Left lung (tissue), 10 donors: Measurements from ENCODE around the gene PDS5A. TPM values are rescaled to one million over a fixed set of nuclear protein-coding genes. Genes with fewer than 3 reads are reported as not detected.
"Not testable (repeated sequence)": the region's sequence is repeated elsewhere in the genome, so short reads cannot be mapped to it uniquely, and the experiment has no call there.

Experiments
- ATAC-seq: fragments of 200-7000 bp; cut with Tn5 transposase; one replicate; pipeline ENCODE4 v1.9.1; 2020; ENCODE audit warnings: moderate library complexity
- DNase-seq, 4 donors: peaks; one replicate each; pipeline ENCODE4 v3.0.0-alpha.2; 2013 to 2020
- H3K27ac ChIP-seq, 2 donors: fragments of 200-600 bp; sonication (generic) in 1 of 2; one replicate each; pipeline versions ENCODE4 v1.5.0 to v1.8.0; 2020 to 2021
- H3K27me3 ChIP-seq, 2 donors: fragments of 200-600 bp; sonication (generic) in 1 of 2; one replicate each; pipeline versions ENCODE4 v1.5.0 to v1.8.0; 2020 to 2021
- H3K36me3 ChIP-seq, 2 donors: fragments of 200-600 bp; sonication (generic) in 1 of 2; one replicate each; pipeline versions ENCODE4 v1.5.0 to v1.8.0; 2020 to 2021
- H3K4me1 ChIP-seq, 2 donors: fragments of 200-600 bp; one replicate each; pipeline ENCODE4 v1.8.0; 2021
- H3K4me3 ChIP-seq, 2 donors: fragments of 200-600 bp; sonication (generic) in 1 of 2; one replicate each; pipeline versions ENCODE4 v1.5.0 to v1.8.0; 2020 to 2021; ENCODE audit warnings: mild to moderate bottlenecking in 1 of 2
- H3K9me3 ChIP-seq, 2 donors: fragments of 200-600 bp; sonication (generic) in 1 of 2; one replicate each; pipeline versions ENCODE4 v1.5.0 to v1.8.0; 2020 to 2021
- intact Hi-C, 2 donors: fragments of 100-400 bp; cut with DNase I; formaldehyde crosslinking; loops; one replicate each; pipeline versions ENCODE4 v1.11.2 to v1.14.2; 2022
- polyA plus RNA-seq, 6 donors: library from polyadenylated mRNA; unstranded; fragments of 120-200 nt; gene quantifications; one replicate each; pipeline ENCODE4 v1.2.1, GENCODE V29; 2013; ENCODE audit not compliant: insufficient read length in 6 of 6
- total RNA-seq, 2 donors: library from RNA; stranded (reverse); fragmentation: NEBNext Ultra II Directional; extraction: Animal tissue kit (Norgen Biotek cat#: 25700); gene quantifications; one replicate each; pipeline ENCODE4 v1.2.1, GENCODE V29; 2021
- TF ChIP-seq, protein P1 (sequence below), 2 donors: fragments of 200-600 bp; sonication (generic) in 1 of 2; IDR thresholded peaks; one replicate each; pipeline versions ENCODE4 v1.5.0 to v1.8.0; 2021; ENCODE audit warnings: antibody characterized with exemption in 2 of 2
- donor health status: DM: no; HTN: yes; CAD: no.
- donor health status: DM: no; HTN: no; CAD: no.

PDS5A gene
- total and polyA plus RNA-seq, 8 donors = 66.4 to 82.1 (median 72.3) TPM

GRCh38 chr4:39812500-39812899 lies 165.2 kb downstream of the PDS5A start:
- H3K27me3 ChIP-seq = no peaks in the 10 kb centered on the region
- TF ChIP-seq, protein P1, sequence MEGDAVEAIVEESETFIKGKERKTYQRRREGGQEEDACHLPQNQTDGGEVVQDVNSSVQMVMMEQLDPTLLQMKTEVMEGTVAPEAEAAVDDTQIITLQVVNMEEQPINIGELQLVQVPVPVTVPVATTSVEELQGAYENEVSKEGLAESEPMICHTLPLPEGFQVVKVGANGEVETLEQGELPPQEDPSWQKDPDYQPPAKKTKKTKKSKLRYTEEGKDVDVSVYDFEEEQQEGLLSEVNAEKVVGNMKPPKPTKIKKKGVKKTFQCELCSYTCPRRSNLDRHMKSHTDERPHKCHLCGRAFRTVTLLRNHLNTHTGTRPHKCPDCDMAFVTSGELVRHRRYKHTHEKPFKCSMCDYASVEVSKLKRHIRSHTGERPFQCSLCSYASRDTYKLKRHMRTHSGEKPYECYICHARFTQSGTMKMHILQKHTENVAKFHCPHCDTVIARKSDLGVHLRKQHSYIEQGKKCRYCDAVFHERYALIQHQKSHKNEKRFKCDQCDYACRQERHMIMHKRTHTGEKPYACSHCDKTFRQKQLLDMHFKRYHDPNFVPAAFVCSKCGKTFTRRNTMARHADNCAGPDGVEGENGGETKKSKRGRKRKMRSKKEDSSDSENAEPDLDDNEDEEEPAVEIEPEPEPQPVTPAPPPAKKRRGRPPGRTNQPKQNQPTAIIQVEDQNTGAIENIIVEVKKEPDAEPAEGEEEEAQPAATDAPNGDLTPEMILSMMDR (IDR thresholded peaks at IDR 0.05) = no peak
- H3K27ac ChIP-seq = no peak overlapping the region
- intact Hi-C loops = no loop called here
- H3K9me3 ChIP-seq = no peaks in the 10 kb centered on the region
- no peaks in the 10 kb centered on the region for H3K36me3 ChIP-seq
- H3K4me3 ChIP-seq = no peak overlapping the region
- no peak for ATAC-seq
- H3K4me1 ChIP-seq = no peaks in the 10 kb centered on the region
- no peak for DNase-seq

- DNase-seq (no peak), ATAC-seq (no peak)
- no peaks in the 10 kb centered on the region for H3K27me3 ChIP-seq
- TF ChIP-seq, protein P1 (IDR thresholded peaks at IDR 0.05) = no peak
- no peaks in the 10 kb centered on the region for H3K4me1 ChIP-seq
- intact Hi-C loops = no loop called here
- H3K4me3 ChIP-seq = no peak overlapping the region
- no peak overlapping the region for H3K27ac ChIP-seq
- no peaks in the 10 kb centered on the region for H3K36me3 ChIP-seq
- no peaks in the 10 kb centered on the region for H3K9me3 ChIP-seq
Observed at GRCh38 chr4:39808231-39808749, 169.4 kb downstream of the PDS5A start.

DNA sequence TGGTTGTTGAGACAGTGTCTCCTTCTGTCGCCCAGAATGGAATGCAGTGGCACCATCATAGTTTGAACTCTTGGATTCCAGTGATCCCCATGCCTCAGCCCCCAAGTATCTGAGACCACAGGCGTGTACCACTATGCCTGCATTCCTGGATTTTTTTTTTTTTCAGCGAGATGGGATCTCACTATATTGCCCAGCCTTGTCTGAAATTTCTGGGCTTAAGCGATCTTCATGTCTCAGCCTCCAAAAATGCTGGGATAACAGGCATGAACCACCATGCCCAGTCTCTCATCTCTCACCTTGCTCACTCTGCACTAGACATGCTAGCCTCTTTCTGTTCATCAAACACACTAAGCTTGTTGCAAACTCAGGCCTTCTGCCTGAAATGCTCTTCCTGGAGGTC lies 175.7 kb downstream of the PDS5A start:
- Histone ChIP-seq H3K36me3 (no peaks in the 10 kb centered on the region), H3K4me1 (no peaks in the 10 kb centered on the region), H3K27ac (no peak overlapping the region), H3K9me3 (no peaks in the 10 kb centered on the region), H3K27me3 (no peaks in the 10 kb centered on the region), H3K4me3 (no peak overlapping the region)
- intact Hi-C loops = no loop called here
- DNase-seq (no peak), ATAC-seq (no peak)
- TF ChIP-seq, protein P1 (IDR thresholded peaks at IDR 0.05) = no peak

DNA sequence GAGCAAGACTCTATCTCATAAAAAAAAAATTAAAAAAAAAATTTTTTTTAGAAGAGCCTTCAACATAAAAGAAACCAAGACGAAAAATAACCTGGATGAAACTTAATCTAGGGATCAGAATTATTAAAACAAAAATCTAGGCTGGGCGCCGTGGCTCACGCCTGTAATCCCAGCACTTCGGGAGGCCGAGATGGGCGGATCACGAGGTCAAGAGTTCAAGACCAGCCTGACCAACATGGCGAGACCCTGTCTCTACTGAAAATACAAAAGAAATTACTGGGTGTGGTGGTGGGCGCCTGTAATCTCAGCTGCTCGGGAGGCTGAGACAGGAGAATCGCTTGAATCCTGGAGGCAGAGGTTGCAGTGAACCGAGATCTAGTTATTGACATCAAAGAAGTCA lies 184.7 kb downstream of the PDS5A start:
- H3K27ac ChIP-seq, H3K4me3 ChIP-seq, DNase-seq, H3K9me3 ChIP-seq, H3K4me1 ChIP-seq, ATAC-seq, intact Hi-C loops, H3K36me3 ChIP-seq, H3K27me3 ChIP-seq: not testable (repeated sequence)

DNA sequence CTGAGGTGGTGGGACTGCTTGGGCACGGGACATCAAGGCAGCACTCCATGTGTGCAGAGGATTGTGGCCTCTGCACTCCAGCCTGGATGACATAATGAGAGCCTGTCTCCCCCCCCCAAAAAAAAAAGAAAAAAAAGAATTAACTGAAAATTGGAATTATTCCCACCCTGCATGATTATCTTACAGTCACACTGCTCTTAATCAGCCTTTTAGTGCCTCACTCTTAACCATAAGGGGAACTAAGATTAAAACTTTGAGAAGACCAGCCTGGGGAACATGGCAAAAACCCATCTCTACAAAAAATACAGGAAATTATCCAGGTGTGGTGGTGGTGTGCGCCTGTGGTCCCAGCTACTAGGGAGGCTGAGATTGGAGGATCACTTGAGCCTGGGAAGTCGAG lies 185.2 kb downstream of the PDS5A start:
- Histone ChIP-seq H3K27me3 (no peaks in the 10 kb centered on the region), H3K9me3 (no peaks in the 10 kb centered on the region), H3K4me1 (no peaks in the 10 kb centered on the region), H3K4me3 (no peak overlapping the region), H3K36me3 (no peaks in the 10 kb centered on the region), H3K27ac (no peak overlapping the region)
- intact Hi-C loops = no loop called here
- TF ChIP-seq, protein P1 (IDR thresholded peaks at IDR 0.05) = no peak
- DNase-seq (no peak), ATAC-seq (no peak)

DNA sequence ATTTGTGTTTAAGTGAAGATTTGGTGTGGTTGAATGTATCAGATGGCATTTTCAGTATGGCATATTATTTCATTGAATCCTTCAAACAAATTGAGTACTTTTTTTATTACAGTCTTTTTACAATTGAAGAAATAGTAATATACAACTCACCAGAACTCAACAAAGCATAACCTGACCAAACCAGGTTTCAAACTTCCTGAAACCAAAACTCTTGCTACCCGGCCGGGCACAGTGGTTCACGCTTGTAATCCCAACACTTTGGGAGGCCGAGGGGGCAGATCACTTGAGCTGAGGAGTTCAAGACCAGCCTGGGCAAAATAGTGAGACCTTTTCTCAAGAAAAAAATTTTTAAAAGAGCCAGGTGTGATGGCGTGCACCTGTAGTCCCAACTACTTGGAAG lies 185.6 kb downstream of the PDS5A start:
- Histone ChIP-seq H3K36me3 (no peaks in the 10 kb centered on the region), H3K27ac (no peak overlapping the region), H3K9me3 (no peaks in the 10 kb centered on the region), H3K4me1 (no peaks in the 10 kb centered on the region), H3K4me3 (no peak overlapping the region), H3K27me3 (no peaks in the 10 kb centered on the region)
- DNase-seq (no peak), ATAC-seq (no peak)
- intact Hi-C loops = no loop called here
- TF ChIP-seq, protein P1 (IDR thresholded peaks at IDR 0.05) = no peak
